Fibroblast of mammary gland (primary cell): ENCODE measurements around the gene KLHL29.

Experiments
- DNase-seq: peaks from one replicate; pipeline ENCODE4 v3.0.0-alpha.2; 2010; ENCODE audit warnings: low read depth
- H3K4me3 ChIP-seq: 2 replicates; pipeline ENCODE4 v1.5.1; 2011; ENCODE audit warnings: low read depth, mild to moderate bottlenecking, low read length, moderate library complexity; ENCODE audit not compliant: control insufficient read depth
- TF ChIP-seq, protein P1 (sequence below): conservative IDR thresholded peaks from 2 replicates; pipeline ENCODE4 v1.5.1; 2011; ENCODE audit warnings: low read depth, low read length, inconsistent platforms; ENCODE audit not compliant: control insufficient read depth, insufficient read depth

The KLHL29 gene

DNA sequence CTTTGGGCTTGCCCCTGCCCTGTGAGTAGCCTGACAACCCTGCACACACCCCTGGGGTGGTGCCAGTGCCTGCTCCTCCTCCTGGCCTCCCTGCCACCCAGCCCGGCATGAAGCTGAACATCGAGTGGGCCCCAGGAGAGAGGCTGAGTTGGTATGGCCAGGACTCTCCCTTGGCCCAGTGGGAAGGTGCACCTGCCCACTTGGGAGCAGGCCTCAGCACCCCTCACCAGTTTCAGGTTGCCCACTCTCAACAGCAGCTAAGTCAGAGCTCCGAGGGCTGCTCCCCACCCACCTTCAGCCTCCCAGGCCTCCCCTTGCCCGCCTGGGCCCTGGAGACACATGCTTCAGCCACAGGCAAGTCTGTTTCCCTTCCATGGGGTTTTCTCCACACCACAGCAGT lies 203.1 kb downstream of the KLHL29 start:
- DNase-seq: no peak
- TF ChIP-seq, protein P1, sequence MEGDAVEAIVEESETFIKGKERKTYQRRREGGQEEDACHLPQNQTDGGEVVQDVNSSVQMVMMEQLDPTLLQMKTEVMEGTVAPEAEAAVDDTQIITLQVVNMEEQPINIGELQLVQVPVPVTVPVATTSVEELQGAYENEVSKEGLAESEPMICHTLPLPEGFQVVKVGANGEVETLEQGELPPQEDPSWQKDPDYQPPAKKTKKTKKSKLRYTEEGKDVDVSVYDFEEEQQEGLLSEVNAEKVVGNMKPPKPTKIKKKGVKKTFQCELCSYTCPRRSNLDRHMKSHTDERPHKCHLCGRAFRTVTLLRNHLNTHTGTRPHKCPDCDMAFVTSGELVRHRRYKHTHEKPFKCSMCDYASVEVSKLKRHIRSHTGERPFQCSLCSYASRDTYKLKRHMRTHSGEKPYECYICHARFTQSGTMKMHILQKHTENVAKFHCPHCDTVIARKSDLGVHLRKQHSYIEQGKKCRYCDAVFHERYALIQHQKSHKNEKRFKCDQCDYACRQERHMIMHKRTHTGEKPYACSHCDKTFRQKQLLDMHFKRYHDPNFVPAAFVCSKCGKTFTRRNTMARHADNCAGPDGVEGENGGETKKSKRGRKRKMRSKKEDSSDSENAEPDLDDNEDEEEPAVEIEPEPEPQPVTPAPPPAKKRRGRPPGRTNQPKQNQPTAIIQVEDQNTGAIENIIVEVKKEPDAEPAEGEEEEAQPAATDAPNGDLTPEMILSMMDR: no peak
- no peak overlapping the region for H3K4me3 ChIP-seq

DNA sequence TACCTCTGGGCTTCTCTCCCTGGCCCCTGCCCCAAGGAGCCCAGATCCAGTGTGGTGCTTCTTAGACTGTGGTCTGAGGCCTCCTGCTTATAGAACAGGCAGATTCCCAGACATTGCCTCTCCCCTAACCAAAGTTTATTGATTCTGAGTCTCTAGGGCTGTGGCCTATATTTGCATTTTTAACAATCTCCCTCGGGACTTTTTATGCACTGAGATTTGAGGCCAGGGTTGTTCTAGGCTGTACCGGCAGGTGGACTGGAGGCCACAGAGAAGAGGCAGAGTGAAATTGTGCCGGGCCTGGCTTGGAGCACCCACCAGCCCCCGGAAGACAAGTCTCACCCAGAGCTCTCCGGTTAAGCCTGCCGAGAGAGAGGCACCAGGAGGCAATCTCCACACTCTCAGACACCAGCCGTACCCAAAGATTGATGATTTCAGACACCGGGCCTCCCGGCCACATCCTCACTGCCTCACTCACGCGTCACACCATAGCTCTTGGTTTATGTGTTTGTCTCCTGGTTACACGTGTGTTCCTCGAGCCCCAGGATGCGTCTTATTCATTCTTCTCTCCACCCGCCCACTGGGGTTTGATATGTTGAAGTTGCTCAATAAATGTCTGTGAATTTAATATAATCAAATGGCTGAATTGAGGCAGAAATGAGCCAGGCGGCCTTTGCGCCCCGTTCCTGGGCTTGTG lies 203.7 kb downstream of the KLHL29 start:
- TF ChIP-seq, protein P1: no peak
- H3K4me3 ChIP-seq: no peak overlapping the region
- DNase-seq: peak; percentile 57

DNA sequence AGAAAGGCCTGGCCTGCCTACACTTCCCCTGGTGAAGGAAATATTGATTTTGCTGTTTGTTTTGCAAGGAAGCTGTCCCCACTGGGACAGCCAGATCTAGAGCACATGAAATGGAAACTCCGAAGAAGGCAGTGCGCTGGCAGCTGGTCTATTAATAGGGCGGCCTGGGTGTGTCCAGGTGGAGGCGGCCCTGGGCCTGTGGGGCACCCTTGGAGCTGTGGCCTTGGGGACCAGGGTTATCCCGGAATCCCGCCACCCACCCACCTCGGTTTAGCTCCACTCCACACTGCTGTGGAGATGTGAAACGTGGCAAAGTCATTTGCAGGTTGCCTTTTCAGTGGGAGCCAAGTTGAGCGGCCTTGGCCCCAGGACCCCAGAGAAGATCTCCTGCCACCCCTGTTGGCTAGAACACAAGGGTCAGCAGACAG lies 204.3 kb downstream of the KLHL29 start:
- TF ChIP-seq, protein P1: no peak
- H3K4me3 ChIP-seq: no peak overlapping the region

DNA sequence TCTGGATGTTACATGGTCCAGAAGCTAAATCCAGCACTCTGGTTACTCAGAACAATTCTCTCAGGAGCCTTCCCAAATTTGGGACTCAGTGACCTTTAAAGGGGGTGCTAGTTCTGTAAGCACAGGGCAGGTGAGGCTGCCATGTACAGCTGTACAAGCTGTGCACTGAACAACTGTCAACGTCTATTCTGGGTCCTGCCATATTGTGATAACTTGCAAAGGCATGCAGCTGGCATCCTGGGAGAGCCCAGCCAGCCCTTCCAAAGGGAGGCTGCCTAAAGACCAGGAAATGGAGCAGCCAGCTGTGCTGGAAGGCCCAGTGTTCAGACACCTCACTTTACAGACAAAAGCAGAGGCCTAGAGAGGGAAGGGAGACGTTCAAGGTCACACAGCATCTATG lies 204.8 kb downstream of the KLHL29 start:
- no peak overlapping the region for H3K4me3 ChIP-seq
- DNase-seq: peak; percentile 39
- TF ChIP-seq, protein P1: no peak

More for the DNA sequence above, 204.3 kb downstream of the KLHL29 start:
- no peak for DNase-seq

DNA sequence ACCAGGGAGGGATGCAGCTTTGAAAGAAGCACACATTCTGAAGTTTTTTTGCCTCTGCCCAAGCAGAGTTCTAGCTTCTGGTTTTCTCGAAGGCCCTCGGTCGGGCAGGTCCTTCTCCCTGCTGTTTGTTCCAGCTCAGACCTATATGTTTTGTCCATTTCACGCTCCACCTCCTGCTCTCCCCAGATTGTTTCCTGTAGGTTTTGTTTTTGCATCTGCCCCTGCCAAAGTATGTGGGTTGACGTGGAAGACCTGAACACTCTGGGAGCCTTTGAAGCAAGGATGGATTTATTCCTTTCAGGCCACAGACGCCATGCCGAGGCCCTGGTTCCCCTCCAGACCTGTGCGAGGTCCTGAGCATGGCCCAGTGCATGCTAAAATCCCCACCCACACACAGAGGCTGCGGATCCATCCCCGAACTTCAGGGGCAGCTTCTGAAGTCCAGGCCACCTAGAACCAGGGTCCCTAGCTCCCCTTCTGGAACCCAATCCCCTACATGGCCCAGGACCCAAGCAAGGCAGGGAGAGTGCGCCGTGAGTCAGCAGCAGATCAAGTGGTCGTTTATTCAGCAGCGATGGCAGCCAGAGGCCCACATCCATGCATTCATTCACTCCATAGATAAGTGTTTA lies 205.4 kb downstream of the KLHL29 start:
- TF ChIP-seq, protein P1: no peak
- DNase-seq: no peak
- H3K4me3 ChIP-seq: no peak overlapping the region

DNA sequence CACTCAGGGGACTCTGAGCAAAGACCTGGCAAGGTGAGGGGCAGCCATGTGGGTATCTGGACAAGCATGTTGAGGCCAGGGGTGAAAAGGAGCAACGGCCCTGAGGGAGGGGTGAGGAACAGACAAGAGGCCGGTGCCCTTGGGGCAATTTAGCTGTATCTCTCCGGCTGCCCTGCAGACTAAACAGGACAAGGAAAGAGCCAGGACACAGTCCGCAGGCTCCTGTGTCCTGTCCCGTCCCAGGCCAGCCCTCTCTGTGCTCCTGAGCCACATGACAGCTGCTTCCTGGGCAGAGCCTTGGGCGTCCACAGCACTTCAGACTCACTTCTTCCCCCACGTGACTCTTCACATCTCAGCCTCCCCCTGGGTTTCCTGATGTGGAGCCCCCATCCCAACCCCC lies 206.1 kb downstream of the KLHL29 start:
- no peak overlapping the region for H3K4me3 ChIP-seq
- DNase-seq: no peak
- TF ChIP-seq, protein P1: no peak
